HEK293 (cell line): ENCODE data around the gene AKT2.

Source experiments
- BCL6B ChIP-seq: fragments of 450-650 bp; formaldehyde crosslinking; IDR thresholded peaks from 2 replicates; pipeline ENCODE4 v1.5.1; 2017; ENCODE audit warnings: missing biosample characterization, missing genetic modification characterization
- PRDM6 ChIP-seq: fragments of 450-650 bp; formaldehyde crosslinking; IDR thresholded peaks from 2 replicates; pipeline ENCODE4 v1.5.1; 2017; ENCODE audit warnings: missing biosample characterization, missing genetic modification characterization
- REST ChIP-seq: fragments of 450-650 bp; formaldehyde crosslinking; IDR thresholded peaks from 2 replicates; pipeline ENCODE4 v1.5.1; 2016; ENCODE audit warnings: missing biosample characterization, missing genetic modification characterization
- SP2 ChIP-seq: fragments of 450-650 bp; formaldehyde crosslinking; IDR thresholded peaks from 2 replicates; pipeline ENCODE4 v1.5.1; 2016; ENCODE audit warnings: missing biosample characterization, missing genetic modification characterization
- TCF7L2 ChIP-seq: IDR thresholded peaks from 2 replicates; pipeline ENCODE4 v1.6.1; 2011; ENCODE audit warnings: low read depth, mild to moderate bottlenecking, inconsistent platforms, low read length, moderate library complexity, borderline replicate concordance
- WT1 ChIP-seq: fragments of 450-650 bp; formaldehyde crosslinking; IDR thresholded peaks from 2 replicates; pipeline ENCODE4 v1.5.1; 2016; ENCODE audit warnings: missing biosample characterization, missing genetic modification characterization
- YY2 ChIP-seq: fragments of 450-650 bp; formaldehyde crosslinking; IDR thresholded peaks from 2 replicates; pipeline ENCODE4 v1.5.1; 2016; ENCODE audit warnings: missing biosample characterization, missing genetic modification characterization
- ZBTB10 ChIP-seq: fragments of 450-650 bp; formaldehyde crosslinking; IDR thresholded peaks from 2 replicates; pipeline ENCODE4 v1.5.1; 2016; ENCODE audit warnings: missing biosample characterization, missing genetic modification characterization
- ZBTB21 ChIP-seq: fragments of 450-650 bp; formaldehyde crosslinking; IDR thresholded peaks from 2 replicates; pipeline ENCODE4 v1.5.1; 2017; ENCODE audit warnings: missing biosample characterization, missing genetic modification characterization
- ZEB2 ChIP-seq: fragments of 450-650 bp; formaldehyde crosslinking; IDR thresholded peaks from 2 replicates; pipeline ENCODE4 v1.5.1; 2016; ENCODE audit warnings: missing biosample characterization, missing genetic modification characterization
- ZNF132 ChIP-seq: fragments of 450-650 bp; formaldehyde crosslinking; IDR thresholded peaks from 2 replicates; pipeline ENCODE4 v1.5.1; 2017; ENCODE audit warnings: missing biosample characterization, missing genetic modification characterization, borderline replicate concordance
- ZNF19 ChIP-seq: fragments of 450-650 bp; formaldehyde crosslinking; IDR thresholded peaks from 2 replicates; pipeline ENCODE4; 2016; ENCODE audit warnings: missing biosample characterization, missing genetic modification characterization, low read depth
- ZNF248 ChIP-seq: fragments of 450-650 bp; formaldehyde crosslinking; IDR thresholded peaks from 2 replicates; pipeline ENCODE4 v1.5.1; 2017; ENCODE audit warnings: missing biosample characterization, missing genetic modification characterization
- ZNF280C ChIP-seq: fragments of 450-650 bp; formaldehyde crosslinking; IDR thresholded peaks from 2 replicates; pipeline ENCODE4 v1.5.1; 2016; ENCODE audit warnings: missing biosample characterization, missing genetic modification characterization
- ZNF302 ChIP-seq: fragments of 450-650 bp; formaldehyde crosslinking; IDR thresholded peaks from 2 replicates; pipeline ENCODE4 v1.5.1; 2016; ENCODE audit warnings: missing biosample characterization, missing genetic modification characterization, low read depth
- ZNF311 ChIP-seq: fragments of 450-650 bp; formaldehyde crosslinking; IDR thresholded peaks from 2 replicates; pipeline ENCODE4 v1.5.1; 2017; ENCODE audit warnings: missing biosample characterization, missing genetic modification characterization, borderline replicate concordance
- ZNF37A ChIP-seq: fragments of 450-650 bp; IDR thresholded peaks from 2 replicates; pipeline ENCODE4 v1.5.1; 2018; ENCODE audit warnings: missing biosample characterization, missing genetic modification characterization
- ZNF404 ChIP-seq: fragments of 450-650 bp; formaldehyde crosslinking; IDR thresholded peaks from 2 replicates; pipeline ENCODE4 v1.5.1; 2017; ENCODE audit warnings: missing biosample characterization, missing genetic modification characterization
- ZNF488 ChIP-seq: fragments of 450-650 bp; formaldehyde crosslinking; IDR thresholded peaks from 2 replicates; pipeline ENCODE4 v1.5.1; 2016; ENCODE audit warnings: missing biosample characterization, missing genetic modification characterization
- ZNF544 ChIP-seq: fragments of 450-650 bp; formaldehyde crosslinking; IDR thresholded peaks from 2 replicates; pipeline ENCODE4 v1.5.0; 2017; ENCODE audit warnings: missing biosample characterization, missing genetic modification characterization
- ZNF561 ChIP-seq: fragments of 450-650 bp; IDR thresholded peaks from 2 replicates; pipeline ENCODE4 v1.5.1; 2018; ENCODE audit warnings: missing biosample characterization, missing genetic modification characterization, borderline replicate concordance
- ZNF677 ChIP-seq: fragments of 450-650 bp; IDR thresholded peaks from 2 replicates; pipeline ENCODE4 v1.5.0; 2018; ENCODE audit warnings: missing biosample characterization, mild to moderate bottlenecking, missing genetic modification characterization, moderate library complexity
- ZSCAN18 ChIP-seq: fragments of 450-650 bp; formaldehyde crosslinking; IDR thresholded peaks from 2 replicates; pipeline ENCODE4 v1.5.1; 2016; ENCODE audit warnings: missing biosample characterization, missing genetic modification characterization

The AKT2 gene

GRCh38 chr19:40284501-40285352 is at the start of gene AKT2 (continued):
- TF ChIP-seq ZNF404 (tag by site-specific recombination), result no peak
- TF ChIP-seq ZEB2 (tag by site-specific recombination), result peak; percentile 68
- no peak for TF ChIP-seq ZNF37A
- peak; percentile 11 for TF ChIP-seq WT1
- peak; percentile 34; the same call in 1 of the 2 replicates for TF ChIP-seq ZNF677 (tag by site-specific recombination)
- TF ChIP-seq REST, result no peak
- TF ChIP-seq ZNF561 (tag by site-specific recombination), result peak; percentile 94
- TF ChIP-seq ZNF280C, result no peak
- no peak for TF ChIP-seq BCL6B
- TF ChIP-seq ZNF19 (tag by site-specific recombination), result no peak
- peak; percentile 89; the same call in 1 of the 2 replicates for TF ChIP-seq ZSCAN18 (tag by site-specific recombination)
- peak; percentile 71; the same call in 1 of the 2 replicates for TF ChIP-seq YY2
- TF ChIP-seq PRDM6 (tag by site-specific recombination), result no peak
- no peak for TF ChIP-seq ZNF311 (tag by site-specific recombination)
- peak; percentile 86 for TF ChIP-seq ZBTB10 (tag by site-specific recombination)
- no peak for TF ChIP-seq ZNF302 (tag by site-specific recombination)
- peak; percentile 69 for TF ChIP-seq ZBTB21 (tag by site-specific recombination)
- TF ChIP-seq ZNF544 (tag by site-specific recombination), result no peak
- no peak for TF ChIP-seq TCF7L2
- TF ChIP-seq SP2 (tag by site-specific recombination), result peak; percentile 87
- TF ChIP-seq ZNF132, result no peak
- TF ChIP-seq ZNF248 (tag by site-specific recombination), result no peak
- no peak for TF ChIP-seq ZNF488
